D721Med (cell line): ENCODE data around the gene BRWD1.

Experiments used
- DNase-seq: peaks from one replicate; pipeline ENCODE4 v3.0.0; 2011; ENCODE audit warnings: low spot score; ENCODE audit not compliant: insufficient read length
- FAIRE-seq: peaks from 2 replicates; lab custom pipeline; 2011; peaks lifted over from hg19 to GRCh38; lab: Jason Lieb, UNC
- CTCF ChIP-seq: IDR thresholded peaks from 2 replicates; pipeline ENCODE4 v1.5.1; 2012; ENCODE audit warnings: mild to moderate bottlenecking, control low read depth; ENCODE audit not compliant: insufficient read depth; ENCODE audit errors: missing control alignments

BRWD1 gene

GRCh38 chr21:39282911-39283310, 30.5 kb downstream of the BRWD1 start:
- no peak for TF ChIP-seq CTCF
- FAIRE-seq (no peak), DNase-seq (no peak)

GRCh38 chr21:39281853-39282252, 31.6 kb downstream of the BRWD1 start:
- DNase-seq (no peak), FAIRE-seq (no peak)
- TF ChIP-seq CTCF: no peak

GRCh38 chr21:39281207-39281606, 32.2 kb downstream of the BRWD1 start:
- TF ChIP-seq CTCF: no peak
- no peak for FAIRE-seq
- no peak for DNase-seq

- TF ChIP-seq CTCF: no peak
- DNase-seq (no peak), FAIRE-seq (no peak)
Measured at GRCh38 chr21:39269620-39270019, 43.8 kb downstream of the BRWD1 start.

GRCh38 chr21:39265603-39266002, 47.8 kb downstream of the BRWD1 start:
- no peak for DNase-seq
- no peak for TF ChIP-seq CTCF
- FAIRE-seq: no peak

GRCh38 chr21:39263372-39263771, 50.1 kb downstream of the BRWD1 start:
- DNase-seq (no peak), FAIRE-seq (no peak)
- TF ChIP-seq CTCF: no peak

- FAIRE-seq: no peak
- TF ChIP-seq CTCF: no peak
- DNase-seq: no peak
Measured at GRCh38 chr21:39258207-39258606, 55.2 kb downstream of the BRWD1 start.
